MV-4-11 (cell line): ENCODE results near the gene R3HCC1L.

ENCODE experiments used
- DNase-seq: peaks from one replicate; lab custom pipeline; 2025; lab: John Stamatoyannopoulos, UW

The R3HCC1L gene

GRCh38 chr10:98276311-98276710 lies 141.9 kb downstream of the R3HCC1L start:
- DNase-seq = no peak

GRCh38 chr10:98285416-98285815 lies 151.0 kb downstream of the R3HCC1L start:
- DNase-seq = no peak

DNA sequence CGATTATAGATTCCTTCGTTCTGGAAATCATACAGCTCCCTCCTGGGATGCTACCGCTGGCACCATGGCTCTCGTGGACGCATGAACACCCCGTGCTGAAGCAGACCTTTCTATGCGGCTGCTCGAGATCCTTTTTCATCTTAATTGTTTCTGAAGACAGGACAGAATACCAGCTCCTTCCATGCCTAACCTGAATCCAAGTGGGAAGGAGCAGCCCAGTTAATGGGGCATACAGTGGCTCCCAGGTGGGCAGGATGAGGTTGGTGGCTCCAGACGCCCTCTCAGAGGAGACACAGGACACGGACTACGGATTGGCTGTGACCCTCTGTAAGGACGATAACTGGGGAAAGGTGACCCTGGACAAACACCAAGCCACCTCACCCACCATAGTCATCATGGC lies 152.0 kb downstream of the R3HCC1L start:
- DNase-seq = no peak

GRCh38 chr10:98287321-98287720 lies 152.9 kb downstream of the R3HCC1L start:
- no peak for DNase-seq

DNA sequence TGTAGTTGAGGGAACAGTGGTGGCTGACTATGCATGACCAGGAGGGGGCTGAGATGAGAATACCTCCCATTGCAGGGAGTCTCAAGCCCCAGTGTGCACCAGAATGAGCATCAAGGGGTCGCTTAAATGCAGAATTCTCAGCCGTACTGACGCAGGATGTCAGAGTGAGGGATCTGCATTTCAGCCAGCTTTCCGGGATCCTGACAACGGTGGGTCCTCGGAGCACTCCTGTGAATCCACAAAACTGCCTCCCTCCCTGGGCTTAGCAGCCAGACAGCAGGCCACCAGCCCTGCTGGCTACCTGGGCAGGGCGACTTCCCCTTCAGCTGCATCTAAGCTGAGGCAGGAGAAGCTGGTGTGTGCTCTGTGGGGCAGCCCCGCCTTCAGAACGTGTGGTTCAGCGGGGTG lies 155.3 kb downstream of the R3HCC1L start:
- no peak for DNase-seq

DNA sequence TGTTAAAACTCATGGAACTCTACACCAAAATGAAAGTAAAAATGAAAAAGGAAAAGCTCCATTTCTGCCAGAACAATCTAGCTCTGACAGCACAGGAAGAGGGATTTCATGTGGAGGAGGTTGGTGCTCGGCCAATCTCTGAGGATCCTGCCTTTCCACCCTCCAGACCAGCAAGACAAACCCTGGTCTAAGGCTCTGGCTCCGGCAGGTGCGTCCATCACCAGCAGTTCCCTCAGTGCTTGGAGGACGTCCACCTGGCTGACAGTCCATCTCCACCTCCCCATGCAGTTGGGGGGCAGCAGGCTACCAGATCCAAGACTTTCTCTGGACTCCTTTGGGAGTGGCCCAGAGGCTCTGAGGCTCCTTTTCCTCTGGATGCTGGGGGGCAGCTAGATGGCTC lies 158.5 kb downstream of the R3HCC1L start:
- DNase-seq = no peak

- no peak for DNase-seq
These were observed 159.3 kb downstream of the R3HCC1L start for GRCh38 chr10:98293550-98294269.

DNA sequence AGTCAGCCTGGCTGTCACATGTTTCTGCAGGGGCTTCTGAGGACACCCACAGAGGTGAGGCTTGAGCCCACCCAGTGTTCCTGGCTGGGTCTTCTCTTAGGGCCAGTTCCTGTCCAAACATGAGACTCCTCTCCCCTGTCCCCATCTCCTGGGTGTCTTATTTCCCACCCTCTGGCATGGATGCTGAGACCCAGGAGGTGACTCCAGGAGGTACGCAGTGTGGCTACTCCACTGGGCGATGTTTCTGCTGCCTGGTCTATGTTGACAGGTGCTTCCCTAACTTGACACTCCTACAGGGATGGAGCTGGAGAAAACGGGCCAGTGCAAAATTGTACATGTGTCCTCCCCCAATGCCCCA lies 159.8 kb downstream of the R3HCC1L start:
- DNase-seq = no peak
